GM19023 (cell line): ENCODE measurements around the gene NTM.

Experiments
- ATAC-seq: cut with Tn5 transposase; IDR thresholded peaks from one replicate; pipeline ENCODE4 v1.9.1; 2021; ENCODE audit warnings: mild to moderate bottlenecking, moderate library complexity; ENCODE audit not compliant: unreplicated experiment

NTM gene

GRCh38 chr11:131540676-131541075 lies 170.3 kb downstream of the NTM start:
- no peak for ATAC-seq

GRCh38 chr11:131543389-131544025 lies 173.1 kb downstream of the NTM start:
- ATAC-seq = no peak

GRCh38 chr11:131544591-131544990 lies 174.2 kb downstream of the NTM start:
- ATAC-seq = no peak

DNA sequence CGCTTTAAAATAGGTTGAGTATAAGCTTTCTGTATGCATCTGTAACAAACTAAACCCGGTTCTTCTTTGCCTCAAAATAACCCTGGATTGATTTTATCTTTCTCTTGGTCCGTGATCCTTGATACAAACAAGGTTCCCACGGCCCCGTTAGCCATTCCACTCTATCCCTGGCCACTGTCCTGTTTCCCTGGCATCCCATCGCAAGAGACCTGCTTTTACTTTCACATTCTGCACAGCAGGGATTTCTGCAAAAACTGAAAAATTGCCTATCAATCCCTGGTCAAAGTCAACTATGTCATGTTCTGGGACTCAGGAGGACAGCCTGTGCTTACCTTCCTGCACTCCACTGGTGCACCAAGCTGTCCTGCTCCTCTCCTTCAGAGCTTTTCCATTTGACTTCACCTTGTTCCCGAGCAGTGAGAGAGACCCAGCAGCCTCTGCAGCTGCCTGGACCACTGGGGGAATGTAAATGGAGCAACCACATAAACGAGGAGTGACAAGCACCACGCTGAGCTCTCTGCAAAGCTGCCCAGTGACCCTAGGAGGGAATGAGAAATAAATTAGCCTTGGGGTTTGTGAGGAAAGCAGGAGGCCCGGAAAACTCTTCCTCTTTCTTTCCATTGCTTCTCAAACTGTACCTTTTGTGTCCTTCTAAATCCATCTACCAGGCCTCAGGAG lies 175.9 kb downstream of the NTM start:
- no peak for ATAC-seq

GRCh38 chr11:131549099-131549498 lies 178.7 kb downstream of the NTM start:
- ATAC-seq = no peak

GRCh38 chr11:131549770-131550169 lies 179.4 kb downstream of the NTM start:
- no peak for ATAC-seq

GRCh38 chr11:131560287-131560686 lies 189.9 kb downstream of the NTM start:
- ATAC-seq = no peak

GRCh38 chr11:131561501-131561900 lies 191.1 kb downstream of the NTM start:
- no peak for ATAC-seq

DNA sequence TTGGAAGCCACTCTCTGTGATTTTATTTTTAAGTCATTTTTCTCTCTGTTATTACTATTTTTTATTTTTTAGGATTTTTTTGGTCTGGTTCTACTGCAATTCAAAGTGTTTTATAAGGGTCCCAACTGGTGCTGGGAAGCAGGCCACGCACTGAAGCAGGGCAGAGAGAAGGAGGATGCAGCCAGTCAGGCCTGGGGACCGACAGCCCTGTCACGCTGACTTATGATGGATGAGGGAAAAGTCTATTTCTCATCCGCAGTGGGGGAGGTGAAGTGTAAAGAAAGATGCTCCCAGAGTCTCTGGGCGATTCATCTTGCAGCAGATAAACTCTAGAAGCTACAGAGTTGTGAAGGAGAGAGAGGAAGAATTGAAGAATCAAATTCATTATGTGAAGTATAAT lies 191.6 kb downstream of the NTM start:
- no peak for ATAC-seq

DNA sequence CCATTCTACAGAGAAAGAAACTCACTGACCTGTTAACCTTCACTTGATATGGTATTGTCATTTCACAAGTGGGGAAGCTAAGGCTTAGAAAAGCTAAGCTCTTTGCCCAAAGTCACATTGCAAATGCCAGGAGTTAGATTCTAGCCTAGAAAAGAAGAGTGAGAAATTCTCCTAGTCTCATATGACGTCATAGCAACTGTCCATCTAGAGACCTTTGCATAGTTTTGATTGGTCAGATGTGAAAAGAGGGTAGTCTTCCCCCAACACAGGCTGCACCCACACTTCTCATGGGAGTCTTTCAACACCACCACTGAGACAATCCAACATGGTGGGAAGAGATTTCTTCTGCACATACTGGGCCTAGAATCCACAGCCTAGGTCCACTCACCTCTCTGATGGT lies 197.9 kb downstream of the NTM start:
- ATAC-seq = no peak

GRCh38 chr11:131571571-131571970 lies 201.2 kb downstream of the NTM start:
- no peak for ATAC-seq

- no peak for ATAC-seq
Measured at GRCh38 chr11:131572423-131572822, 202.0 kb downstream of the NTM start.

DNA sequence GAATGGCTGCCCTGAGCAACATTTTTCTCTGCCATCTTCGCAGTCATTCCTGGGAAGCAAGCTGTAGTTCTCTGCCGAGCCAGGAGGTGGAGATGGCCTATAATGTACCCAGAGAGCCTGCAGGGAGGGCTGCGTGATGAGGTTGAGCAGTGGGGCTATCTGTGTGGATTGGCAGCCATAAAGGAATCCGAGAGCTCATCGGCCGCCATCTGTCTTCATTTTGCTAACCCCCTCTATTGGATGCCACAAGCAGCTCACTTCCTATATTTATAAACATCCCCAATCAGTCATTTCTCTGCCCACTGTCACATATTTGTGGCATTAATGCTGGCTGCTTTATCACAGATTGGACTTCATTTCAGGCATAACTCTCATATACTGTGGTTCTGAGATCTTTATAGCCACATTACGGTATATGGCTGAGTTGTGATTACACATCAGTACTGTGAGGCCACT lies 209.5 kb downstream of the NTM start:
- no peak for ATAC-seq

DNA sequence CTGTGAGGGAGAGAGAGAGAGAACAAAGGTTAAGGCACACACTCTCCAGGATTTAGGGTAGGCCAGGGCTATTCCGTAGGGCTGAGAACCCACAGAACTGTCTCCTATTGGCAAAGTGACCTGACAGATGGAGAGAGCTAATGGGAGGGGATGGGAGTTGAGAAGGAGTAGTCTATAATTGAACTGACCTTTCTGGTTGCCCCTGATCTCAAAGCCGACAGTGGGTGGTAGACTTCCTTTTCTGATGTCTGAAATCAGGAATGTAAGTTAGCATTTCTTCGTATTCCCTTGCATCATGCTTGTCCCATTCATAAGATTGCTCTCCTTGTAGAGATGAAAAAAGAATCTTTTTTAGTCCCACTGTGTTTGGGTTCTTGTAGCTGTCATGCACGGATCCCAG lies 210.1 kb downstream of the NTM start:
- no peak for ATAC-seq

- no peak for ATAC-seq
Measured at GRCh38 chr11:131581046-131581445, 210.6 kb downstream of the NTM start.

DNA sequence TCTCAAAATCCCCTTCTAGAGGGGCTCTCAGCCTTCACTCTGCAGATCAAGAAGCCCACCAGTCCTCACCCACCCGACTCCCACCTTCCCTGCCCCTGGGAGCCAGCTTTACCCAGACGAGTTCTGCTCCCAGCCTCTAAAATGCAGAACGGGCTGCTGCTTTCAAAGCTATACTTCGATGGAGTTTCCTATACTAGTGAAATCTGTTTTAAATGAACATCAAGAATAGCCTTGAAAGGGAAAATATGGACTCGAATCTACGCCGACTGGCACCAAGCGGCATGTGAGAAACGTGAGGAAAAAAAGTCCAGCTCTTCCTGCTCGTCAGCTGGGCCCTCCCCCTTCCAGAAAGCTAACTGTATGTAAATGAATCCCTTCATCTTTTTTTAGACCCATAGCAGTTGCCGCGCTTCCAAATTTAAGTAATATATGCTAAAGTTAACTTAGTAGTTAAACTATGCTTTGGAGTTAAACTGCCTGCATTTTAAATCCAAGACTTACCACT lies 211.7 kb downstream of the NTM start:
- no peak for ATAC-seq

GRCh38 chr11:131583421-131583820 lies 213.0 kb downstream of the NTM start:
- no peak for ATAC-seq

GRCh38 chr11:131583938-131584337 lies 213.5 kb downstream of the NTM start:
- ATAC-seq = no peak

- ATAC-seq = no peak
Measured at GRCh38 chr11:131584785-131585592, 214.6 kb downstream of the NTM start.

- no peak for ATAC-seq
Measured at GRCh38 chr11:131588057-131588456, 217.6 kb downstream of the NTM start.

DNA sequence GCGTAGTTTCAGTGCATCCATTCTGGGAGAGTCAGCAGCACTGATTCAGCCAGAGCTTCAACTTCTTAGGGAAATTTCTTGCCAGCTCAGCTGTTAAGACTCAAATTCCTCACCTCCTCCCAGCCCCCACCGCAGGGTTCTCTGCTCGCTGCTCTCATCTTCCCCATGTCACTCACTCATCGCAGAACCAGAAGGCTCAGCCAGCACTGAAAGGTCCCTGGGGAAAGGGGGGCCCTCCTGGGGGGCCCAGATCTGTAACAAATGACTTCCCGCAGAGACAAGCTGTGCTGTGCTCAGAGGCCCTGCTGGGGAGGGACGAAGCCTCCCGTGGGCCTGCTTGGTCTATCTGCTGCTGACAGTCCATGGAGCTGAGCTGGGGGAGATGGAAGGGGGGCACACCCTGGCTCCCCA lies 220.6 kb downstream of the NTM start:
- no peak for ATAC-seq

- ATAC-seq = no peak
Measured at GRCh38 chr11:131592152-131592551, 221.7 kb downstream of the NTM start.
